Kidney capillary endothelial cell (primary cell): Measurements from ENCODE around the gene KCNJ4.
"Not testable (repeated sequence)": the region's sequence is repeated elsewhere in the genome, so short reads cannot be mapped to it uniquely, and the experiment has no call there.

ENCODE experiments used
- DNase-seq: peaks from one replicate; pipeline ENCODE4 v3.0.0-alpha.2; 2018; ENCODE audit warnings: low spot score

The KCNJ4 gene

GRCh38 chr22:38412435-38413084, 42.4 kb downstream of the KCNJ4 start:
- DNase-seq: no peak

DNA sequence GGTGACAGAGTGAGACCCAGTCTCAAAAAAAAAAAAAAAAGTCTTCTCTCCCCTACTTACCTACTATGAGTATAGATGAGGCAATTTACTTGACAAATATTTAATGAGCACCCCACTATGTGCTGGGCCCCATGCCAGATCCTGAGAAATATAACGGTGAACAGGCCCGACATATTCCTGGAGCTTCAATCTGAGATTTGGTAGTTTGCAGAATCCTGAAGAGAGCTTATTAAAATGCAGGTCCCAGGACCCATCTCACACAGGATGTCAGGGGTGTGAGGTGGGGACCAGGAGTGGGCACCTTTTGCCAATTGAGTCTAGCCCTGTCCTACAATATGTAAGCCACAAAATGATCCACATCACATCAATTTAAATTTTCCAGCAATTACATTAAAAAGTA, 44.0 kb downstream of the KCNJ4 start:
- no peak for DNase-seq

DNA sequence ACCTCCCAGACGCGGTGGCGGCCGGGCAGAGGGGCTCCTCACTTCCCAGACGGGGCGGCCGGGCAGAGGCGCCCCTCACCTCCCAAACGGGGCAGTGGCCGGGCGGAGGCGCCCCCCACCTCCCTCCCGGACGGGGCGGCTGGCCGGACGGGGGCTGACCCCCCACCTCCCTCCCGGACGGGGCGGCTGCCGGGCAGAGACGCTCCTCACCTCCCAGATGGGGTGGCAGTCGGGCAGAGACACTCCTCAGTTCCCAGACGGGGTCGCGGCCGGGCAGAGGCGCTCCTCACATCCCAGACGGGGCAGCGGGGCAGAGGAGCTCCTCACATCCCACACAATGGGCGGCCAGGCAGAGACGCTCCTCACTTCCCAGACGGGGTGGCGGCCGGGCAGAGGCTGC, 45.1 kb downstream of the KCNJ4 start:
- not testable (repeated sequence) for DNase-seq

- no peak for DNase-seq
These were observed 48.4 kb downstream of the KCNJ4 start for GRCh38 chr22:38406617-38407016.

GRCh38 chr22:38404419-38404818, 50.6 kb downstream of the KCNJ4 start:
- no peak for DNase-seq

DNA sequence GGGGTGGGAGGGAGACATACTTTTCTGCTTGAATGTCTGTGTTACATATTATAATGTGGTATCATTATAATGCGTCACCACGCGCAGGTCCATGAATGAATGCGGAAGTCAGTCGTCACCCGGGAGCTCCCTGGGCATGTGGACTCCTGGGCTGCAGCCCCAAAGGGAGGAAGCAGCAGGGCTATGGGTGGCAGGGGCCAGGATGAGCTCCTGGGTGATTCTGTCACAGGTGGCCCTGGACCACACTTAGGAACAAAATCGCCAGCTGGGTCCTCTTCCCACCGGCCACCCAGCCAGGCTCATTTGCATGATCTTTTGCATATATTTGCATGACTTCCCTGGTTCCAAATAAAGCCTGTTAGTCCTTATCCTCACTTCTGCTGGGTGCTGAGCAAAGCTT, 51.2 kb downstream of the KCNJ4 start:
- no peak for DNase-seq

DNA sequence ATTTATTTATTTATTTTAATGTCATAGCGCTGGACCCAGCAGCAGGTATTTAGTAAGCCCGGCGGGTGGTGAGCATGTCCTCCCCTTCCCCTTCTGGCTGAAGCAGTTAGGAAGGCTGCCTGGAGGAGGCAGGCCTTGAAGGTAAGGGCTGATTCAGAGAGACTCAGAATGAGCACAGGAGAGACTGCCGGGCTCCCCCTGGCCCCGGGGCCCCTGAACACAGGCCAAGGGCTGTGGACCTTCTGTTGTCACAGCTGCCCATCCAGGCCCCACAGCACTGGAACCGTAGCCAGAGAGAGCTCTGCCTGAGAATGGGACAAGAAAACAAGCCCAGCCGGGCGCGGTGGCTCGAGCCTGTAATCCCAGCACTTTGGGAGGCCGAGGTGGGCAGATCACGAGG, 52.8 kb downstream of the KCNJ4 start:
- DNase-seq: no peak

GRCh38 chr22:38401336-38402084, 53.5 kb downstream of the KCNJ4 start:
- DNase-seq: no peak

GRCh38 chr22:38400256-38400655, 54.7 kb downstream of the KCNJ4 start:
- not testable (repeated sequence) for DNase-seq

- DNase-seq: peak; percentile 57
These were observed 56.2 kb downstream of the KCNJ4 start for GRCh38 chr22:38398609-38399461.

GRCh38 chr22:38398181-38398608, 56.8 kb downstream of the KCNJ4 start:
- not testable (repeated sequence) for DNase-seq

- DNase-seq: peak; percentile 33
These were observed 57.6 kb downstream of the KCNJ4 start for GRCh38 chr22:38397189-38398085.

DNA sequence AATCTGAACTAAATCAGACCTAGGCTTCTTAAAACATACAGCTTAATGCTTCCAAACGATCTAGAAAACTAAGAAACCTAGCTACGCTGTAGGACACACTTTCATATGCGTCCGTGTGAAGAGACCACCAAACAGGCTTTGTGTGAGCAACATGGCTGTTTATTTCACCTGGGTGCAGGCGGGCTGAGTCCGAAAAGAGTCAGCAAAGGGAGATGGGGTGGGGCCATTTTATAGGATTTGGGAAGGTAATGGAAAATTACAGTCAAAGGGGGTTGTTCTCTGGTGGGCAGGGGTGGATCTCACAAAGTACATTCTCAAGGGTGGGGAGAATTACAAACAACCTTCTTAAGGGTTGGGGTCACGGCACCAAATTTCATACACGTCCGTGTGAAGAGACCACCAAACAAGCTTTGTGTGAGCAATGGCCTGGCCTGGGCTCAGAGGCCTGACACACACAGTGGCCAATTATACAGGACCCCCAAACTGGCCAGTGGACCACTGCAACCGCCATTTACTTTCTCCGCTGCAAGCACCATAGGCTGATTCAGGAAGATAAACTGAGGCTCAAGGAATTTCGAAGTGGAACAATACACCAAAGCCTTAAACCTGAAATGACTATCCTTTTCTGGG, 58.4 kb downstream of the KCNJ4 start:
- DNase-seq: not testable (repeated sequence)

DNA sequence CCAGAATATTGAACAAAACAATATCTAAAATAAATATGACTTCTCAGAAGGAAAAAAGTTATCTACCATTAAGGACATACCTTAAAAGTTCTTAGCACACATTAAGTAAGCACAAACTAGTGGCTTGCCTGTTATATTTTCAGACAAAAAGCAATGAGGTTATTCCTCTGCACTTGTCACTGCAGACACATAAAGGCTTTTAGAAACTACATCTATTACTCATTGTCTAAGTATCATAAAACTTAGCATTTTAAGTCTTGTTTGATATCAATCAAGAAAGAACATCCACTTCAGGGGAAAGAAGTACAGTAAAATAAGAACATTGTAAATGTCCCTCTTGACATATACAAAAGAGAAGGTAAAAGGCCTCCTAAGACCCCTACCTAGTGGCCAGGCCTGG, 59.1 kb downstream of the KCNJ4 start:
- not testable (repeated sequence) for DNase-seq

GRCh38 chr22:38394929-38395624, 59.9 kb downstream of the KCNJ4 start:
- DNase-seq: not testable (repeated sequence)

DNA sequence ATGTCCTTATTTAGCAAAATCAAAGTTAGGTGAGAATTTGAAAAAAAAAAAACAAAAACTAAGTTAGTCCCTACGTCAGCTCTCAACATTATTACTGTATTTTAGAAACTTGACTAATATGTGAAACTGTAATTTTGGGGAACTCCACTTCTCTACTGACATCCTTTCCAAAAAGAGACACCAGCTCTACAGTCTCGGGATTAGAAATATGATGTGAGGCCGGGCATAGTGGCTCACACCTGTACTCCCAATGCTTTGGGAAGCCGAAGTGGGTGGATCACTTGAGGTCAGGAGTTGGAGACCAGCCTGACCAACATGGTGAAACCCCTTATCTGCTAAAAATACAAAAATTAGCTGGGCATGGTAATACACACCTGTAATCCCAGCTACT, 65.6 kb downstream of the KCNJ4 start:
- not testable (repeated sequence) for DNase-seq

DNA sequence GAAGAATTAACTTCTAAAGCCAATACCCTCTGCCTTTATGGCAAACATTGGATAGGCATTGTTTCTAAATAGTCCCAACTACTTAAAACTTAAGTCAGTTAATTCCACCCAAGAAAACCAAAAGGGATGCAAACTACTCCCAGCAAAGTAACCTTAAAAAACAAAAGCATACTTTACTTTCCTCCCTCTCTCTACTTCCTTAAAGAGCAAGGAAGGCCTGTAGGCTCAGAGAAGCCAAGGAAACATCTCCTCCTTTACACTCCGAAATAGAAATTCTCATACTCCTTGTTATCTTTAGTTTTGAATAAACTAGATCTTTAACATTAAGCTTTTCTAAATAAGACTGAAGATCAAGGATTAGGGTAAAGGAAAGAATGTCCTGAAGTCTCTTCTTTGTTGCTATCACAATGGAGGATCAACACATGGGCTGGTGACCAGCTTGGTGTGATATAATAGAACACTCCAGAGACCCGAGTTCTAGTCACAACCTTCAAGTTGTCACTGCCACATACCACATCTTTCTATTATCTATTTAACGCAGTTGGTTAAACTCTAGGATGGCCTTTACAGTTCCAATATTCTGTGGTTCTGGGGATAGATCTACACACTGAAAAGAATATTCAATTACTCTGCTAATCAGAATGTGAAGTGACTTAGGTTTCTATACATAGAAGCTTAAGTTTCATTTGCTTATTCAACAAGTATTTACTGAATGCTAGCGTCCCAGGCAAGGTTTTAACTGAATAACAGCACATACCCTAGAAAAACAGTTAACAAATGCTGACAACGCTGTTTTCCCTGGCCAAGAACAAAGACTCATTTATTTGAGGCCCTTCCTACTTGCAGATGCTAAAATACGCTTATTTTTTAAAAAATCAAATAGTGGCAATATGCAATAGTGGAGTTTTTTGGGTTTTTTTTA, 66.2 kb downstream of the KCNJ4 start:
- not testable (repeated sequence) for DNase-seq

DNA sequence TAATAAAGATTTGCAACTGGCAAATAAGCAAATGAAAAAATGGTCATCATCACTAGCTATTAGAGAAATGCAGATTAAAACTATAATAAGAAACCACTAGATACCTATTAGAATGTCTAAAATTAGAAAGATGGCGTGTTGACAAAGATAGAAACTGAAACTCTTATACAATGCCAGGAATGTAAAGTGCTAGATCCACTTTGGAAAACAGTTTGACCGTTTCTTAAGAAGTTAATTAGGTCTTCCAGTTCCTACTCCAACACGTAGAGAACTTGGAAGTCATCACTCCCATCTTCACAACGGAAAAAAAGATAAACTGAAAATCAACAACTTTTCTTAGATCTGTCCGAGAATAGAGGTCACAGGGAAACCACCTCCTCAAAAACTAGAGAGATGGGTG, 68.1 kb downstream of the KCNJ4 start:
- DNase-seq: not testable (repeated sequence)

GRCh38 chr22:38383417-38383816, 71.6 kb downstream of the KCNJ4 start:
- DNase-seq: no peak
